Loucy (cell line): Measurements from ENCODE around the gene KLHL33.

ENCODE experiments used
- H2AFZ ChIP-seq: fragments of 200-600 bp; sonication (generic); 2 replicates; pipeline ENCODE4 v1.6.0; 2016; ENCODE audit warnings: antibody characterized with exemption, mild to moderate bottlenecking, low read length, moderate library complexity
- H3F3A ChIP-seq: fragments of 200-600 bp; 2 replicates; pipeline ENCODE4 v1.6.0; 2016; ENCODE audit warnings: antibody characterized with exemption, low read depth, mild to moderate bottlenecking
- H3K27me3 ChIP-seq: fragments of 200-600 bp; sonication (generic); 2 replicates; pipeline ENCODE4 v1.6.1; 2014; ENCODE audit warnings: low read length, mild to moderate bottlenecking; ENCODE audit not compliant: insufficient read depth, poor library complexity, severe bottlenecking
- H3K36me3 ChIP-seq: fragments of 200-600 bp; sonication (generic); 2 replicates; pipeline ENCODE4 v1.6.1; 2016; ENCODE audit warnings: low read length; ENCODE audit not compliant: insufficient read depth
- H3K4me1 ChIP-seq: fragments of 200-600 bp; sonication (generic); 2 replicates; pipeline ENCODE4 v1.5.1; 2014; ENCODE audit warnings: low read length, mild to moderate bottlenecking; ENCODE audit not compliant: insufficient read depth, poor library complexity, severe bottlenecking
- H3K4me2 ChIP-seq: fragments of 200-600 bp; sonication (generic); 2 replicates; pipeline ENCODE4 v1.6.0; 2014; ENCODE audit warnings: antibody characterized with exemption, low read length, low read depth, mild to moderate bottlenecking; ENCODE audit not compliant: poor library complexity, severe bottlenecking
- H3K4me3 ChIP-seq: fragments of 200-600 bp; sonication (generic); 2 replicates; pipeline ENCODE4 v1.5.1; 2014; ENCODE audit warnings: low read length, mild to moderate bottlenecking, mixed read lengths; ENCODE audit not compliant: poor library complexity, severe bottlenecking
- H3K79me2 ChIP-seq: fragments of 200-600 bp; sonication (generic); 2 replicates; pipeline ENCODE4 v1.6.1; 2014; ENCODE audit warnings: low read length; ENCODE audit not compliant: insufficient read depth
- H3K9ac ChIP-seq: fragments of 200-600 bp; sonication (generic); 2 replicates; pipeline ENCODE4 v1.6.0; 2014; ENCODE audit warnings: mild to moderate bottlenecking, low read depth, low read length, moderate library complexity; ENCODE audit not compliant: poor library complexity, severe bottlenecking
- H3K9me2 ChIP-seq: fragments of 200-600 bp; sonication (generic); replicated peaks from 2 replicates; pipeline ENCODE4 v1.6.1; 2016; ENCODE audit warnings: low read depth, low read length, mixed read lengths
- H3K9me3 ChIP-seq: fragments of 200-600 bp; sonication (generic); 2 replicates; pipeline ENCODE4 v1.6.1; 2014; ENCODE audit warnings: mild to moderate bottlenecking, antibody characterized with exemption, low read length, low read depth; ENCODE audit not compliant: insufficient read depth
- H4K20me1 ChIP-seq: fragments of 200-600 bp; sonication (generic); 2 replicates; pipeline ENCODE4 v1.6.0; 2014; ENCODE audit warnings: antibody characterized with exemption, low read length, mild to moderate bottlenecking; ENCODE audit not compliant: insufficient read depth, poor library complexity, severe bottlenecking
- EZH2phosphoT487 ChIP-seq: fragments of 200-600 bp; IDR thresholded peaks from 2 replicates; pipeline ENCODE4 v1.6.1; 2018; ENCODE audit warnings: antibody characterized with exemption, mild to moderate bottlenecking, moderate library complexity, borderline replicate concordance
- TF ChIP-seq, protein P1 (sequence below): fragments of 200-600 bp; sonication (generic); conservative IDR thresholded peaks from 2 replicates; pipeline ENCODE4 v1.5.1; 2014; ENCODE audit warnings: mild to moderate bottlenecking, antibody characterized with exemption, low read length

KLHL33 gene

GRCh38 chr14:20386276-20386855 is 49.6 kb downstream of the KLHL33 start:
- no peak overlapping the region for H2AFZ ChIP-seq

GRCh38 chr14:20384886-20385285 is 51.1 kb downstream of the KLHL33 start:
- Histone ChIP-seq H3K4me1 (no peaks in the 10 kb centered on the region), H4K20me1 (no peaks in the 10 kb centered on the region), H3K4me3 (no peak overlapping the region), H3K9me2 (no peaks in the 10 kb centered on the region), H2AFZ (no peak overlapping the region), H3K4me2 (no peak overlapping the region), H3K9me3 (no peaks in the 10 kb centered on the region), H3K9ac (no peak overlapping the region), H3K36me3 (peaks cover 88% of the 10 kb centered on the region; the same call in 1 of the 2 replicates), H3F3A (no peaks in the 10 kb centered on the region), H3K79me2 (no peaks in the 10 kb centered on the region), H3K27me3 (no peaks in the 10 kb centered on the region)
- no peak for TF ChIP-seq EZH2phosphoT487
- TF ChIP-seq, protein P1, sequence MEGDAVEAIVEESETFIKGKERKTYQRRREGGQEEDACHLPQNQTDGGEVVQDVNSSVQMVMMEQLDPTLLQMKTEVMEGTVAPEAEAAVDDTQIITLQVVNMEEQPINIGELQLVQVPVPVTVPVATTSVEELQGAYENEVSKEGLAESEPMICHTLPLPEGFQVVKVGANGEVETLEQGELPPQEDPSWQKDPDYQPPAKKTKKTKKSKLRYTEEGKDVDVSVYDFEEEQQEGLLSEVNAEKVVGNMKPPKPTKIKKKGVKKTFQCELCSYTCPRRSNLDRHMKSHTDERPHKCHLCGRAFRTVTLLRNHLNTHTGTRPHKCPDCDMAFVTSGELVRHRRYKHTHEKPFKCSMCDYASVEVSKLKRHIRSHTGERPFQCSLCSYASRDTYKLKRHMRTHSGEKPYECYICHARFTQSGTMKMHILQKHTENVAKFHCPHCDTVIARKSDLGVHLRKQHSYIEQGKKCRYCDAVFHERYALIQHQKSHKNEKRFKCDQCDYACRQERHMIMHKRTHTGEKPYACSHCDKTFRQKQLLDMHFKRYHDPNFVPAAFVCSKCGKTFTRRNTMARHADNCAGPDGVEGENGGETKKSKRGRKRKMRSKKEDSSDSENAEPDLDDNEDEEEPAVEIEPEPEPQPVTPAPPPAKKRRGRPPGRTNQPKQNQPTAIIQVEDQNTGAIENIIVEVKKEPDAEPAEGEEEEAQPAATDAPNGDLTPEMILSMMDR: no peak

More at GRCh38 chr14:20386276-20386855, 49.6 kb downstream of the KLHL33 start:
- no peaks in the 10 kb centered on the region for H3K4me1 ChIP-seq
- H3K36me3 ChIP-seq: peaks cover 86% of the 10 kb centered on the region; the same call in 1 of the 2 replicates
- H3F3A ChIP-seq: no peaks in the 10 kb centered on the region
- H3K27me3 ChIP-seq: no peaks in the 10 kb centered on the region
- no peak for TF ChIP-seq EZH2phosphoT487
- TF ChIP-seq, protein P1: no peak
- no peak overlapping the region for H3K4me3 ChIP-seq
- no peaks in the 10 kb centered on the region for H3K9me3 ChIP-seq
- H3K9ac ChIP-seq: no peak overlapping the region
- no peak overlapping the region for H3K4me2 ChIP-seq
- no peaks in the 10 kb centered on the region for H4K20me1 ChIP-seq
- no peaks in the 10 kb centered on the region for H3K9me2 ChIP-seq
- no peaks in the 10 kb centered on the region for H3K79me2 ChIP-seq

- Histone ChIP-seq H3K4me2 (no peak overlapping the region), H4K20me1 (no peaks in the 10 kb centered on the region), H3K9me2 (no peaks in the 10 kb centered on the region), H3K27me3 (no peaks in the 10 kb centered on the region), H3K4me3 (no peak overlapping the region), H3K4me1 (no peaks in the 10 kb centered on the region), H3K9me3 (no peaks in the 10 kb centered on the region), H3F3A (no peaks in the 10 kb centered on the region), H3K79me2 (no peaks in the 10 kb centered on the region), H3K9ac (no peak overlapping the region), H3K36me3 (peaks cover 89% of the 10 kb centered on the region; the same call in 1 of the 2 replicates), H2AFZ (no peak overlapping the region)
- no peak for TF ChIP-seq EZH2phosphoT487
- TF ChIP-seq, protein P1: no peak
These were observed 51.6 kb downstream of the KLHL33 start for GRCh38 chr14:20384321-20384720.
